PFSK-1 (cell line): ENCODE data around the gene CMTM6. TPM values are rescaled to one million over a fixed set of nuclear protein-coding genes. Genes with fewer than 3 reads are reported as not detected.
A peak's percentile ranks its signal among the peaks of the same experiment; 100 is the strongest.

Experiments
- FOXP2 ChIP-seq: optimal IDR thresholded peaks from 2 replicates; pipeline ENCODE3; 2011; ENCODE audit warnings: borderline replicate concordance, control low read depth, inconsistent platforms; ENCODE audit not compliant: insufficient read depth; ENCODE audit errors: extremely low read length, extremely low read depth
- POLR2AphosphoS5 ChIP-seq: IDR thresholded peaks from 2 replicates; pipeline ENCODE4 v1.6.1; 2012; ENCODE audit warnings: low read depth, mild to moderate bottlenecking, control low read depth, low read length, moderate library complexity
- SIN3A ChIP-seq: IDR thresholded peaks from 2 replicates; pipeline ENCODE4 v1.6.1; 2012; ENCODE audit warnings: mild to moderate bottlenecking, low read length, moderate library complexity, borderline replicate concordance; ENCODE audit not compliant: insufficient read depth
- TAF1 ChIP-seq: IDR thresholded peaks from 2 replicates; pipeline ENCODE4 v1.6.1; 2012; ENCODE audit warnings: low read length, control low read depth, borderline replicate concordance; ENCODE audit not compliant: insufficient read depth
- polyA plus RNA-seq: library from polyadenylated mRNA; unstranded; fragments of >200 nt; gene quantifications from one replicate; pipeline ENCODE4 v1.2.1, GENCODE V29; 2012; ENCODE audit warnings: low read depth, missing spikeins; ENCODE audit not compliant: insufficient read length
- TF ChIP-seq, protein P1 (sequence below), 2 experiments: IDR thresholded peaks; 2 replicates each; pipeline versions ENCODE4 v1.6.1 to v1.8.0; 2011 to 2012; ENCODE audit warnings: low read depth in 2 of 2, low read length in 2 of 2, control low read depth in 1 of 2, inconsistent platforms in 1 of 2, mild to moderate bottlenecking in 1 of 2, moderate library complexity in 1 of 2; ENCODE audit not compliant: insufficient read depth in 1 of 2

CMTM6 gene, protein sequence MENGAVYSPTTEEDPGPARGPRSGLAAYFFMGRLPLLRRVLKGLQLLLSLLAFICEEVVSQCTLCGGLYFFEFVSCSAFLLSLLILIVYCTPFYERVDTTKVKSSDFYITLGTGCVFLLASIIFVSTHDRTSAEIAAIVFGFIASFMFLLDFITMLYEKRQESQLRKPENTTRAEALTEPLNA
- polyA plus RNA-seq = 10.3 TPM

GRCh38 chr3:32502118-32502945 is at the start of gene CMTM6:
Gene CMTM6 (minus strand): TSS chr3:32502852. CDS start chr3:32502745, 107 bp downstream.
- TF ChIP-seq SIN3A (peak; percentile 13; the same call in 1 of the 2 replicates), POLR2AphosphoS5 (peak; percentile 58; the same call in 1 of the 2 replicates), TAF1 (no peak), FOXP2 (no peak)
- TF ChIP-seq, protein P1, sequence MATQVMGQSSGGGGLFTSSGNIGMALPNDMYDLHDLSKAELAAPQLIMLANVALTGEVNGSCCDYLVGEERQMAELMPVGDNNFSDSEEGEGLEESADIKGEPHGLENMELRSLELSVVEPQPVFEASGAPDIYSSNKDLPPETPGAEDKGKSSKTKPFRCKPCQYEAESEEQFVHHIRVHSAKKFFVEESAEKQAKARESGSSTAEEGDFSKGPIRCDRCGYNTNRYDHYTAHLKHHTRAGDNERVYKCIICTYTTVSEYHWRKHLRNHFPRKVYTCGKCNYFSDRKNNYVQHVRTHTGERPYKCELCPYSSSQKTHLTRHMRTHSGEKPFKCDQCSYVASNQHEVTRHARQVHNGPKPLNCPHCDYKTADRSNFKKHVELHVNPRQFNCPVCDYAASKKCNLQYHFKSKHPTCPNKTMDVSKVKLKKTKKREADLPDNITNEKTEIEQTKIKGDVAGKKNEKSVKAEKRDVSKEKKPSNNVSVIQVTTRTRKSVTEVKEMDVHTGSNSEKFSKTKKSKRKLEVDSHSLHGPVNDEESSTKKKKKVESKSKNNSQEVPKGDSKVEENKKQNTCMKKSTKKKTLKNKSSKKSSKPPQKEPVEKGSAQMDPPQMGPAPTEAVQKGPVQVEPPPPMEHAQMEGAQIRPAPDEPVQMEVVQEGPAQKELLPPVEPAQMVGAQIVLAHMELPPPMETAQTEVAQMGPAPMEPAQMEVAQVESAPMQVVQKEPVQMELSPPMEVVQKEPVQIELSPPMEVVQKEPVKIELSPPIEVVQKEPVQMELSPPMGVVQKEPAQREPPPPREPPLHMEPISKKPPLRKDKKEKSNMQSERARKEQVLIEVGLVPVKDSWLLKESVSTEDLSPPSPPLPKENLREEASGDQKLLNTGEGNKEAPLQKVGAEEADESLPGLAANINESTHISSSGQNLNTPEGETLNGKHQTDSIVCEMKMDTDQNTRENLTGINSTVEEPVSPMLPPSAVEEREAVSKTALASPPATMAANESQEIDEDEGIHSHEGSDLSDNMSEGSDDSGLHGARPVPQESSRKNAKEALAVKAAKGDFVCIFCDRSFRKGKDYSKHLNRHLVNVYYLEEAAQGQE (IDR thresholded peaks at IDR 0.05; ENCODE audit: insufficient read depth in 1 of 2, low read depth in 2 of 2, low read length in 2 of 2) = no peak

GRCh38 chr3:32552013-32552412 is 49.4 kb upstream of the CMTM6 start:
- TF ChIP-seq FOXP2 (no peak), SIN3A (no peak), TAF1 (no peak), POLR2AphosphoS5 (no peak)
- TF ChIP-seq, protein P1 (IDR thresholded peaks at IDR 0.05; ENCODE audit: insufficient read depth in 1 of 2, low read depth in 2 of 2, low read length in 2 of 2) = no peak

- TF ChIP-seq TAF1 = no peak
- TF ChIP-seq SIN3A = no peak
- TF ChIP-seq, protein P1 (IDR thresholded peaks at IDR 0.05; ENCODE audit: insufficient read depth in 1 of 2, low read depth in 2 of 2, low read length in 2 of 2) = no peak
- TF ChIP-seq POLR2AphosphoS5 = no peak
- no peak for TF ChIP-seq FOXP2
Measured at GRCh38 chr3:32551496-32551895, 48.8 kb upstream of the CMTM6 start.

- TF ChIP-seq, protein P1 (IDR thresholded peaks at IDR 0.05; ENCODE audit: insufficient read depth in 1 of 2, low read depth in 2 of 2, low read length in 2 of 2) = no peak
- TF ChIP-seq SIN3A = no peak
Measured at GRCh38 chr3:32551087-32551486, 48.4 kb upstream of the CMTM6 start.
